HT-29 (cell line): ENCODE results near the gene WFIKKN2. TPM values are rescaled to one million over a fixed set of nuclear protein-coding genes. Genes with fewer than 3 reads are reported as not detected.

Source experiments
- DNase-seq: peaks from one replicate; pipeline ENCODE4 v3.0.0-alpha.2; 2015; ENCODE audit warnings: low spot score
- total RNA-seq: library from RNA; depleted of rRNA; stranded (reverse); fragments of >200 nt; shearing (Covaris generic); gene quantifications from 2 replicates; pipeline ENCODE4 v1.2.3, GENCODE V29; 2014

The WFIKKN2 gene
- total RNA-seq, 1 experiment from 2014 or later, result not detected

DNA sequence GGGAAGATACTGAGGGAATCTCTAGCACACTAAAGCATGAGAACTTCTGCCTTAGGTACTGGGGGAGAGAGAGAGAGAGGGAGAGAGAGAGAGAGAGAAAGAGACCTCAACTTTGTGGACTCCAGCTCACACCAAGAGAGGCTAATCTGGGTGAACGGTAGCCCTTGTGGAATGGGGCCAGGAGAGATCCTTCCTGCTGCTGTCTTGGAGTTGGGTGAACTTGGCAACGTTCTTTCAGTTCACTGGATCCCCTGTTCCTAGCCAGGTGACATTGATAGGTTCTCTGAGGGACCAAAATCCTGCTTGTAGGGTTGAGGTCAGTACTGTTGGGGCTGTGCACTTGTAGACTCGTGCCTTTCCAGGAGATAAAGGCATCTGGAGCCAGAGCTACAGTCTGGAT is 26.5 kb upstream of the WFIKKN2 start:
- DNase-seq, result no peak

DNA sequence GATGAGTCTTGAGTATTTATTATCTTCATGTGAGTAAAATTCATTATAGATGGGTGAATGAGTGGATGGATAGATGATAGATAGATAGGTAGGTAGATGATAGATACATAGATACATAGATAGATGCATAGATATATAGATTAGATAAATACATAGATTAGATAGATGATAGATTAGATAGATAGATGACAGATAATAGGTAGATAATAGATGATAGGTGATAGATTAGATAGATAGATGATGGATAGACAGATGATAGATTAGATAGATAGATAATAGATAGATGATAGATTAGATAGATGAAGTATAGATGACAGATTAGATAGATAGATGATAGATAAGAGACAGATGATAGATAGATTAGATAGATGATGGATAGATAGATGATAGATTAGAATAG is 21.8 kb upstream of the WFIKKN2 start:
- no peak for DNase-seq

DNA sequence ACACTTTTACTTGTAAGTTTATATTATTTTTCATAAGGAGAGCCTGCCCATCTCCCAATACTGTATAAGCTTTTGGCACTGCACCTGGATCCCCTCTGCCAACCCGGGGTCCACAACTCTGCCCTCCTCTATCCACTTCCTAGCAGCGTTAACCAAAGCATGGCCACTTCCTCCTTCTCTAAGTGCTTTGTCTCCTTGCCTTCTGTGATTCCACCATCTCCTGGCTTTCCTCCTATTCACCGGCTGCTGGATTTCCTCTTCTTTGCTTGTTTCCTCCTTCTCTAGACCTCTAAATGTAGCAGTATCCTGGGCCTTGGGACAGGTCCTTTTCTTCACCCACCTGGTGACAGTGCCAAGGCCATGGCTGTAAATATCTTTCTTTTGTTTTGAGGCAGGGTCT is 20.0 kb upstream of the WFIKKN2 start:
- no peak for DNase-seq

DNA sequence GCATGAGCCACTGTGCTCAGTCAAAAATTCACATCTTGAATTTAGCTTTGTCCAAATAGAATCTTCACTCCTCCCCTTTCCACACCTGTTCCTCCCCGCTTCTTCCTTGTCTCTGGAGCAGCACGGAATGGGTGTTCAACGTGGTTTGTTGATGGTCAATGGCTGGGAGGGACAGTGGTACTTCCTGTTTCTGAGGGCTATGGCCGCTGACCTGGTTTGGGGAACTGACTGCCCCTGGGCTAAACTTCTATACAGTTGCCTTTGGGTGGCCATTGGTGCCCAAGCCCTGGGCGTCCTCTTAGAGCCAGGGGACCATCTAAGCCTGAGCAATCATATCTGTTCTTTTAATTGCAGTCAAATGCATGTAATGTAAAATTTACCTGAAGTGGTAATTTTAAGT is 19.1 kb upstream of the WFIKKN2 start:
- no peak for DNase-seq

DNA sequence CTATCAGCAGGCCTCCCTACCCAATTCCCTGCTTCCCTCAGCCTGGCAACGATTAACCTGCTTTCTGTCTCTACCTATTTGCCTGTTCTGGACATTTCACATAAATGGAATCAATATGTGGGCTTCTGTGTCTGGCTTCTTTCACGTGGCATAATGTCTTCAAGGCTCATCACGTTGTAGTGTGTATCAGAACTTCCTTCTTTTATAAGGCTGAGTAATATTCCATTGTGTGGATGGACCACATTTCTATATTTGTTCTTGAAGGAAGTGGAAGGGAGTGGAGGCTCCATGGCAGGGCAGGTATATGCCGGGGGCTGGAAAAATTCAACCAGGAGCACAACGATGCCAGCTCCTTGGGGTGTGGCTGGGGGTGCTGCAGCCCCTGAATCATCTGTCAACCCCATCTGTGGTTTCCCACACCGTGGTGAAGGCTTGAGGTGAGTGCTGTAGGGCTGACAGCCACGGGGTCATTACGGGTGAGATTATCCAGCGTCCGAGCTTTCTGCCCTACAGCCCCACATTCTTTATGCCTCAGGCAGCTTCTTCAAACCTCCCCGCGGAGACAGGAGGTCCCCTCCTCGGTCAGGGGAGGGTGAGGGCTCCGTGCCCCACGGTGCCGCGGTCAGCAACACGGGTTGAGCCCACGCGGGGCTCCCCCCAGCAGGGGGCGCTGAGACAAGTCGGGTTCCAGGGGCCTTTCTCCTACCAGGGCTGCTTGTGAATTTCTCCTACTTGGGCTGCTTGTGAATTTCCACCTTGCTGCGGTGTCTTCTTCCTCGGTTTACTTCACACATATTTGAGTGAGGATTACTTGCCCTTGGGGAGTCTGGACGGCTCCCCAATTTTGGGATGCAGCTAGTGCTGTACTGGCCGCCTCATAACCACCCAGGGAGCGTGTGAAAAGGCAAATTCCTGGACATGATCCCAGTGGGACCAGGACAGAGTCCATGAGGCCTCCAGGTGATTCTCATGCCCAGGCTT is 18.3 kb upstream of the WFIKKN2 start:
- no peak for DNase-seq

DNA sequence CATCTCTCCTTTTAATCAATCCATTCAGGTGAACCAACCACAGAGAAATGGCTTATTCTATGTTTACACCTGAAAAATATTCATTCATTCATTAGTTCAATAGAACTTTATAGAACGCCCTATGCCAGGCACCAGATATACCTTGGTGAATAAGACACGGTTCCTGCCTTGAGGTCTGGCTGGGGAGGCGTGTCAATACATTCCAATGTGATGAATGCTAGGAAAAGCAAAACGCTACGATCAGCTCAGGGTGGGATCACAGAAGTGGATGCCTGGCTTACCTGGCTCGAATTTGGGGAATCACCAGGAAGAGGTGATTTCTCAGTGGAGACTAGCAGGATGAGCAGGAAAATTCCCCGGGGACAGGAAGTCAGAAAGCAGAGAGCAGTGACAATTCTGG is 17.5 kb upstream of the WFIKKN2 start:
- DNase-seq, result no peak

DNA sequence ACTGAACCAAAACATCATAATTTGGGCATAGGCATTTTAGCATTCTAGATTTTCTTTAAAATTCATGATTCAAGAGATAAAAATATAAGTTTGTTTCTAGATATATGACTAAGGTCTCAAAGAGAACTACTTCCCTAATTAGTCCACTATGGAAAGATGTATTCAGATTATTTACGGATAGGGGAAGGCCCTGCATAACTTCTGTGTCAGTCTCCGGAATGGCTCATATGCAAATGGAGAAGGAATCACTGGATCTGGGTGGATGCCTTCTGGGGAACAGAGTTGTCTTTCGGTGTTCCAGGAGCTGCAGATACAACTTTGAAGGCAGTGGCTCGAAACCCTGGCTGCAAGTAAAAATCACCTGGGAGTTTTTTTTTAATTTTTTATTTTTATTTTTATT is 17.1 kb upstream of the WFIKKN2 start:
- DNase-seq, result no peak

DNA sequence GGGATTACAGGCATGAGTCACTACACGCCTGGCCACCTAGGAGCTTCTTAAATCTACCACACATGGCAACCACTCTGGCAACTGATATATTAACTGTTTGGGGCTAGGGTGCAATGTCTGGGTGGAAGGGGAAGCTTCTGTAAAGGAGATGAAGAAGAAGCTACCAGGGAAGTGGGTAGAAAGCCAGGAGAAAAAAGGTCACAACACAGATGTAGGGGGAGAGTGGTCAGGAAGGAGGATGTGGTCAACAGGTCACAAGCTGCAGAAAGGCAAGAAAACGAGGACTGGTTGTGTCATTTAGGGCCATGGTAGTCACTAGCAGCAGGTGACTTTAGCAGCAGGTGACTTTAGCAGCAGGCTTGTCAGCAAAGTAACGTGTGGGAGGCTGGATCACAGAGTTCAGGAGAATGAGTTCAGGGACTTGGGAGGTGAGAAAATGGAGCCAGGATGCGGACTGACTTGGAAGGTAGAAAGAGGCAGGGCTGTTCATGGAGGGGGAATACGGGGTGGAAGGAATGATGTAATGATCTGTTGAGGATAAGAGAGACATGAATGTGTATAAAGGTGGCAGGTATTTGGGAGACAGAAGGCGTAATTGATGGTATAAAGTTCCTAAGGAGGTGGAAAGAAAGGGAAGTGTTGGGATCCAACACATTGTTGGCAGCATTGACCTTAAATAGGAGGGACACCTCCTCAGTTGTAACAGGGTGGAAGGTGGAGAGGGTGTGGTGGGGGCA is 16.3 kb upstream of the WFIKKN2 start:
- no peak for DNase-seq

DNA sequence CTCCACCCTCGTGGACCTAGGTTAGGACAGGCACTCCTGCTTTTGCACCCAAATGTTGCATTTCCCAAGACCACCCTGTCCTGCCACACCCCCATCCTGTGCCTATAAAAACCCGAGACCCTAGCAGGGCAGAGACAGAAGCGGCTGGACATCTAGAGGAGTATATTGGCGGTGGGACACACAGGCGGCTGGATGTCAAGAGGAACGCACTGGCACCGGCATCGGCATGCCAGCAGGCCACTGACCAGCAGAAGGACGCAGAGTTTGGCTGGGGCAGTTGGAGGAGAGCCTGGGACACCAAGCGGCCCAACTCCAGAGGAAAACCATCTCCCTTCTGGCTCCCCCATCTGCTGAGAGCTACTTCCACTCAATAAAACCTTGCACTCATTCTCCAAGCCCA is 14.7 kb upstream of the WFIKKN2 start:
- no peak for DNase-seq

DNA sequence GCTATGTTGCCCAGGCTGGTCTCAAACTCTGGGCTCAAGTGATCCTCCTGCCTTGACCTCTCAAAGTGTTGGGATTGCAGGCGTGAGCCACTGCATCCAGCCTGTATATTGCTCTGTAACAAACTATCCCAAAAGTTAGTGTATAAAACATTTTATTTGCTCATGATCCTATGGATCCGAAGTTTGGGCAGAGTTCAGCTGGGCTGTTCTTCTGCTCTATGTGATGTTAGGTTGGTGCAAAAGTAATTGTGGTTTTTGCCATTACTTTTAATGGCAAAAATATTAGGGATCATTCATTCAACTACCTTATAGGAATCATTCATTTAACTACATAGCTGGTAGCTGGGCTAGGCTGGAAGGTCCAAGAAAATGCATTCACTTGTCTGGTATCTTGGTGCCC is 12.8 kb upstream of the WFIKKN2 start:
- DNase-seq, result no peak

DNA sequence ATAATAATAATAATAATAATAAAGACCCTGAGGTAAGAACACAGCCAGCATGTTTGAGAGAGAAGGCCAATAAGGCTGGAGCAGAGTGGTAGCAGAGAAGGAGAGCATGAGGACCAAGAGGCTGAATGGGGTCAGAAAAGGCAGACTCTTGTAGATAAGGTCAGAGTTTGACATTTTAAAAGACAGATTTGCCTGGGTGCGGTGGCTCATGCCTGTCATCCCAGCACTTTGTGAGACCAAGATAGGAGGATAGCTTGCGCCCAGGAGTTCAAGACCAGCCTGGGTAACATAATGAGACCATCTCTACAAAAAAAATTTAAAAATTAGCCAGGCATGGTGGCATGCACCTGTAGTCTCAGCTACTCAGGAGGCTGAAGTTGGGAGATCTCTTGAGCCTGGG is 11.0 kb upstream of the WFIKKN2 start:
- no peak for DNase-seq

DNA sequence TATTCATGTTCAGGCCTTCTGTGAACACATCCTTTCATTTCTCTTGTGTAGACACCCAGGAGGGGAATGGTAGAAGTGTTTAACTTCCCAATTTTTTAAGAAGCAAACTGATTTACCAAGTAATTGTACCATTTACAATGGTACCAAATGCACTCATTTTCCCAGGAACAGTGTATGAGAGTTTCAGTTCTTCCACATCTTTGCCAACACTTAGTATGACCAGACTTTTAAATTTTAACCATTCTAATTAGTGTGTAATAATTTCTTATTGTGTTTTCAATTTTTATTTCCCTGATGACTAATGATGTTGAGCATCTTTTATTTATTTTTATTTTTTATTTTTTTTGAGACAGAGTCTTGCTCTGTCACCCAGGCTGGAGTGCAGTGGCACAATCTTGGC is 10.2 kb upstream of the WFIKKN2 start:
- DNase-seq, result no peak

DNA sequence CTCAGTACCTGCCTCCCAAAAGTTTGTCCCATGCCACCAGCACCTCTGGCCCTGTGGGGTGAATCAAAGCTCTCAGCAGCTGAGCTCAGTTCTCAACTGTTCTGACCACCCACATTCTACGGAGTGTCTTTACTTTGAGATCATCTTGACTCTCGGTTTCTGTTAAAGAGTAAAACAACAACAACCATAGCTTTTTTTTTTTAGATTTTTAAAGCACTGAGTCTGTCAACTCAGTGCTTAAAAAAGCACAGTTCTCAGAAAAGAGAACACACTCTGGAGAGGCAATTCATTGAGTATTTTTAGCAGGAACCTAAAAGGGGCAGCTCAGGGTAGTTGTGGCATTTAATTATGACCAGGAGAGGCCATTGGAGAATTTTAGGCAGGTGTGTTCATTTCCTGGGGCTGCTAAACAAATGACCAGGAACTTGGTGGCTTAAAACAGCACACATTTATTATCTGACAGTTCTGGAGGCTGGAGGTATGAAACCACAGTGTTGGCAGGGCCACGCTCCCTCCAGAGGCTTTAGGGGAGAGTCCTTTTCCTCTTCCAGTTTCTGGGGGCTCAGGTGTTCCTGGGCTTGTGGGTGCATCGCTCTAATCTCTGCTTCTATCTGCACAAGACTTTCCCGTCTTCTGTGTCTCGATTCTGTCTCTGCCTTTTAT is 6.7 kb upstream of the WFIKKN2 start:
- DNase-seq, result no peak

DNA sequence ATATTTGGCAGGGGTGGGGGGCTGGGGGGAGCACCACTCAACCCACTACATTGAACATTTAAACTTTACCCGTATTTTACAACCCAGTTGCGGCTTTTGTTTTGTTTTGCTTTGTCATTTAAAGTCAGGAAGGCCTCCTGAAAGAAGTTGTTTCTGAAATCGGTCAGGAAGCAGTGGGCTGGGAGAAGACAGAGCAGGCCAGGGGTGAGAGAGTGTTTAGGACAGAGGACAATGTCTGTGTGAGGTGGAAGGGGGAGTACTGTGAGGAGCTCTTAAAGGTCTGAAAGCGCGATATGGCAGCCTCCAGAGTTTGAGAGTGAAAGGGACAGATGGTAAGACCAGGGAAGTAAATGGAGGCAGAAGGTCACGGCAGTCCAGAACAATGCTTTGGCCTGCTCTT is 6.1 kb upstream of the WFIKKN2 start:
- no peak for DNase-seq

DNA sequence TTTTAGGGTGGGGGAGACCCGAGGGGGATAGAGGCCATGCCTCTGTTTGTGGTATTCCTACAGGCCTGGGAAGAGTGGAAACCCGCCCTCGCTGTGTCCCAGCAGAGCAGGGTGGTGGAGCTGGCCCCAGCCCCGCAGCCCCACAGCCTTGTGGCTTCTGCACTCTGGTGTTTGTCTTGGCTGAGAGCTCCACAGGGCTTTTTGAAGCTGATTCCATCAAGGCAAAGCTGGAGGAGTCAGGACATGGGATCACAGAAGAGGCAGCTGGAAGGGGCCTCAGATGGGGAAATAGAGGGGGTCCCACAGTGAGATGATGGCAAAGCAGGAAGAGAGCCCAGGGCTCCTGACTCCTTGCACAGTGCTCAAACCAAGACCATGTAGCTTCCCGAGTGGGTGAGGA is 5.0 kb upstream of the WFIKKN2 start:
- DNase-seq, result no peak

DNA sequence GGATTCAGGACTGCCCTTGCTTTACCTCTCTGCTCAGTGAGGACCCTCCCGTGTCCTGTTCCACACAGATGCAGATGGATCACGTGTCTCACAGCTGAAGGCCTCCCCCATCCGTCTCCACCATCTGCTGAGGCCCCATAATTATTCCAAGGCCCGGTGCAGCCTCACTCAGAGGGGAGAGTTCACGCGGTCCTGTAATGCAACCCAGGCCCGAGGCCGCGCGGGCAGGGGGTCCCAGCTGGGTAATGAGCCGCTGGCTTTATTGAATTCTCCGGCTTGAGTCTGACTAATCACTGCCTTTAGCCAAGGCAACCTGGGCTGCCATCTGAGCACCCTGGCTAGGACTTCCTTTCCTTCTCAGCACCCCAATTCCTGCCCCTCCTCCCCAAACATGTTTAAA is 4.4 kb upstream of the WFIKKN2 start:
- no peak for DNase-seq

DNA sequence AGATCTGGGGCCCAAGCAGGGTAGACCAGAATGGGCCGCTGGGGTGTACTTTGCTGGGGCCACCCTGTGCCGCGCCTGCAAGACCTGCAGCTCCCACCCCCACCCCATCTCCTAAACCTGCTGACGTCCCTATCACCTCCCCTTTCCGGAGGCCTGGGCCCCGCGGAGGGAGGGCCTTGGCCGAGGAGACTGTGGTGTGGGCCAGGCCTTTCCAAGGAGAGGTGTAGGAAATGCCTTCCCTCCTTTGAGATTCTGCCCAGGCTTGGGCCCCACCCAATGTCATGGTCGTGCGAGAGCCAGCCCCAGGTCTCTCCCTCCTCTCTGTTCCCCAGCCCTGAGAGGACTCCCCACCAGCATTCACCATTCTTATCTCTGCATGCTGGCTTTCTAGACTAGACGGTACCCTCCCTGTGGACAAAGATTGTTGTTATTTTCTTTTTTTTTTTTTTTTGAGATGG is 3.9 kb upstream of the WFIKKN2 start:
- no peak for DNase-seq

DNA sequence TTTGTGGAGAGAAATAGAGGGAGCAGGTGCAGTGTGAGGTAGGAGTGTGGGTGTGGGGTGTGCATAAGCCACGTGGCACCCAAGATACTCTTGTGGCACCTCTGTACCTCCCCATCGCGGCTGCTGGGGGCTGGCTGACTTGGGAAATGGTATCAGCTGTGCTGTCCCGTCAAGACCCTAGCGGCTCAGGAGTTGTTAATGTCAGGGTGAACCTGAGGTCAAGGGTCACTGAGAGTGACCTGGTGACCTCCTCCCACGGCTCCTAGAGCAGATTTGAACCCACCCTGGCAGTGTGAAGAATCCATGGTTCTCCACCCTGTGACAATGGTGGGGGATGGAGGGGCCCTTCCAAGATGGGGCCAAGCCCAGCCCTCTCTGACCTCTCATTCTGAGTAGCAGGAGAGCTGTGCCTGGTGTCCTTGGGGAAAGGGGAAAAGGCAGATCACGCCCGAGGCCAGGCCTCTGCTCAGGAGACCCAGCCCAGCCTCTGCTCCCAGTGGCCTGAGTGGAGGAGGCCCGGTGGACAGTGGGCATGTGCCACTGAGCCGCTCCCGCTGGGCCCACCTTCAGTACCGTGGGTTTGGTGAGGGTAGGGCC is 3.0 kb upstream of the WFIKKN2 start:
- no peak for DNase-seq

DNA sequence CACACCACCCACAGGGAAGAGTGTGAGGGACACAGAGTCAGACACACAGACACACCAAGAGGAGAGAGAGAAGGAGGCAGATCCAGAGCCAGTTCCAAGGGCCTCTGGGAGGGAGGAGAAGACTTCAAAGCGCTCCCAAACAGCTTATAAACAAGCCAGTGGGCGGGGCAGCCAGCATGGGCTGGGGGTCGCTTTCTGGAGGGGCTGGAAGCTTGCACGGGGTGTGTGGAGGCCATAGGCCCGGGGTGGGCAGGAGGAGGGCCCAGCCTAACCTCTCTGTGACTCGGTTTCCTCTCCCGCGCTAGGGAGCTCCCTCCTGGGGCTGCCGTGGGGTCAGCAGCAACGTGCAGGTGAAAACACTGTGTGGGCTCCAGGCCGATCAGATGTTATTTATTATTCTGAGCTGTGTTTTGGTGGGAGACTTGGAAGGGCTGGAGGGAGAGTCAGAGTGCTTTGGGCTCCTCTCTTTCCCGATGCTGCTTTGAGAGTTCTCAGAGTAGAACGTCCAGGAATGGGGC is 2.5 kb upstream of the WFIKKN2 start:
- DNase-seq, result no peak

DNA sequence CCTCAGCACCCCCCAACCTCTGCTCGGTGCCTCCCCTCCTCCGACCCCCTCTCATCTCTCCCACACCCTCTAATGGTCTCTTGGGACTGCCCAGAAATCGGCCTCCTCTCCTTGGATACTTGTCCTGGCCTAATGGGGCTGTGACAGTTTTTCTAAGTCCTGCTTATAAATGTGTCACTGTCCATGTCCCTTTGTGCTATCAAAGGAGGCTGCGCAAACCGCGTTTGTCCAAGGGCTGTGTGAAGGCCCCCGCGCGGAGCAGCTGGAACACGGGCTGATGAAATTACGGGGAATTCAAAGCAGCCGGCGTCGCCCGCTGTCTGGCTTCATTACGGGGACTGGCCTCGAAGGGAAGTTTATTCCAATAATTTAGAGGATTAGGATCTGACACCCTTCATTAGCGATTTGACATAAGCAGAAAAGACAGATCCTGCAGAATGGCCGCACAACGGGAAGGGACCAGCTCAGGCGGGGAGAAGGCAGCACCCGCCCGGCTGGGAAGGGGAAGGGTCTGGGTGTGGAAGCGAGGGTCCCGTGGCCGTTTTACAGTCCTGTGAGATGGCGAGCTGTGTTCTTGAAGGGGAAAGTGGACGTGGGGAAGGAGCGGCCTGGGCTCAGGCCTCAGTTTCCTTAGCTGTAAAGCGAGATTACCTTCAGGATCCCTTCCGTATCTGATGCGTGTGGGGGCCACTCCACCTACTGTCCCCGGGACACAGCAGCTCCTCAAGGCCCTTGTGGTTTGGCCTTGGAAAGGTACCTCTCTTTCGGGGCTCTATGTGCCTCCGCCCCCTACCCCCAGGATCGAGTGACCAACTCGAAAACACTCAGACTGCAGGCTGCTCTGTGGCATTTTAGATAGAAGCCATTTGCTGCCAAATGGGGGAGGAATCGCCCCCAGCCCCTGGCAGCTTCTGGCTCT is 1.6 kb upstream of the WFIKKN2 start:
- DNase-seq, result no peak
